Hepatocyte (in vitro differentiated cells): ENCODE results near the gene RMI2. TPM values are rescaled to one million over a fixed set of nuclear protein-coding genes. Genes with fewer than 3 reads are reported as not detected.
A peak's percentile ranks its signal among the peaks of the same experiment; 100 is the strongest.

Source experiments
- DNase-seq: peaks from one replicate; pipeline ENCODE4 v3.0.0-alpha.2; 2016; ENCODE audit warnings: low spot score
- H2AFZ ChIP-seq: fragments of 200-600 bp; sonication (generic); 2 replicates; pipeline ENCODE4 v1.6.0; 2016; ENCODE audit warnings: antibody characterized with exemption, mild to moderate bottlenecking
- H3K27ac ChIP-seq: fragments of 200-600 bp; sonication (generic); 2 replicates; pipeline ENCODE4 v1.5.1; 2016; ENCODE audit warnings: mild to moderate bottlenecking
- H3K27me3 ChIP-seq: fragments of 200-600 bp; sonication (generic); 2 replicates; pipeline ENCODE4 v1.6.1; 2016
- H3K36me3 ChIP-seq: fragments of 200-600 bp; sonication (generic); replicated peaks from 2 replicates; pipeline ENCODE4 v1.5.1; 2016; ENCODE audit warnings: low read depth; ENCODE audit not compliant: insufficient read depth
- H3K4me1 ChIP-seq: fragments of 200-600 bp; sonication (generic); 2 replicates; pipeline ENCODE4 v1.5.1; 2016; ENCODE audit warnings: mild to moderate bottlenecking, moderate library complexity; ENCODE audit not compliant: insufficient read depth
- H3K4me2 ChIP-seq: fragments of 200-600 bp; sonication (generic); 2 replicates; pipeline ENCODE4 v1.6.0; 2016
- H3K4me3 ChIP-seq: fragments of 200-600 bp; sonication (generic); 2 replicates; pipeline ENCODE4 v1.5.1; 2016; ENCODE audit warnings: mild to moderate bottlenecking
- H3K79me2 ChIP-seq: fragments of 200-600 bp; sonication (generic); 2 replicates; pipeline ENCODE4 v1.6.0; 2017; ENCODE audit warnings: mild to moderate bottlenecking
- H3K9me2 ChIP-seq: fragments of 200-600 bp; sonication (generic); replicated peaks from 2 replicates; pipeline ENCODE4 v1.6.0; 2017; ENCODE audit warnings: mild to moderate bottlenecking; ENCODE audit not compliant: insufficient read depth
- H3K9me3 ChIP-seq: fragments of 200-600 bp; sonication (generic); 2 replicates; pipeline ENCODE4 v1.5.1; 2016; ENCODE audit warnings: low read depth, mild to moderate bottlenecking
- H4K20me1 ChIP-seq: fragments of 200-600 bp; sonication (generic); 2 replicates; pipeline ENCODE4 v1.6.0; 2016; ENCODE audit warnings: mild to moderate bottlenecking; ENCODE audit not compliant: insufficient read depth, poor library complexity, severe bottlenecking
- CTCF ChIP-seq: fragments of 200-600 bp; sonication (generic); IDR thresholded peaks from 2 replicates; pipeline ENCODE4 v1.5.1; 2016; ENCODE audit warnings: antibody characterized with exemption, mild to moderate bottlenecking; ENCODE audit not compliant: poor library complexity
- EZH2 ChIP-seq: fragments of 200-600 bp; sonication (generic); IDR thresholded peaks from 2 replicates; pipeline ENCODE4 v1.6.1; 2016; ENCODE audit warnings: antibody characterized with exemption, mild to moderate bottlenecking, borderline replicate concordance
- EZH2phosphoT487 ChIP-seq: fragments of 200-600 bp; sonication (generic); IDR thresholded peaks from one replicate; pipeline ENCODE4 v1.6.1; 2018; ENCODE audit warnings: antibody characterized with exemption, mild to moderate bottlenecking, low read depth, moderate library complexity; ENCODE audit not compliant: unreplicated experiment, severe bottlenecking
- WGBS: methylation state at CpG from one replicate; pipeline ENCODE4 v1.1.6; 2016; ENCODE audit warnings: low lambda C conversion rate; ENCODE audit errors: missing lambda C conversion rate; 5-methylcytosine and 5-hydroxymethylcytosine counted together
- polyA plus RNA-seq: library from polyadenylated mRNA; unstranded; fragments of >200 nt; fragmentation: Nextera tagmentation; extraction: Ambion mirVana; gene quantifications from 2 replicates; pipeline ENCODE4 v1.2.1, GENCODE V29; 2016
- total RNA-seq: library from RNA; depleted of rRNA; stranded (reverse); fragments of >200 nt; gene quantifications from 2 replicates; pipeline ENCODE4 v1.2.3, GENCODE V29; 2014

The RMI2 gene
- total and polyA plus RNA-seq, 2 experiments from 2014 or later = 9.8 to 11.4 TPM

GRCh38 chr16:11310634-11310977 is 34.7 kb upstream of the RMI2 start:
- no peaks in the 10 kb centered on the region for H4K20me1 ChIP-seq
- no peaks in the 10 kb centered on the region for H3K79me2 ChIP-seq
- no peak for DNase-seq
- H3K4me3 ChIP-seq = no peak overlapping the region
- no peaks in the 10 kb centered on the region for H3K27me3 ChIP-seq
- TF ChIP-seq EZH2phosphoT487 (no peak), CTCF (no peak), EZH2 (no peak)
- WGBS = 97% methylated on average over 3 of the region's 3 CpGs
- no peaks in the 10 kb centered on the region for H3K9me2 ChIP-seq
- no peaks in the 10 kb centered on the region for H3K36me3 ChIP-seq
- no peak overlapping the region for H3K4me2 ChIP-seq
- peak overlapping the region; percentile 34 for H3K27ac ChIP-seq
- no peaks in the 10 kb centered on the region for H3K9me3 ChIP-seq
- no peak overlapping the region for H2AFZ ChIP-seq
- peaks cover 29% of the 10 kb centered on the region for H3K4me1 ChIP-seq

- no peak for TF ChIP-seq CTCF
- no peak for TF ChIP-seq EZH2
- TF ChIP-seq EZH2phosphoT487 = no peak
- Histone ChIP-seq H3K4me1 (peaks cover 33% of the 10 kb centered on the region), H3K27ac (peak overlapping the region; percentile 34), H3K36me3 (no peaks in the 10 kb centered on the region), H3K9me3 (no peaks in the 10 kb centered on the region), H2AFZ (no peak overlapping the region), H4K20me1 (no peaks in the 10 kb centered on the region), H3K4me2 (no peak overlapping the region), H3K27me3 (no peaks in the 10 kb centered on the region), H3K79me2 (no peaks in the 10 kb centered on the region), H3K9me2 (no peaks in the 10 kb centered on the region), H3K4me3 (no peak overlapping the region)
- WGBS = 80% methylated on average over 10 of the region's 10 CpGs
- no peak for DNase-seq
These were observed 34.2 kb upstream of the RMI2 start for GRCh38 chr16:11310997-11311561.

GRCh38 chr16:11312718-11313492 is 32.4 kb upstream of the RMI2 start:
- no peak for TF ChIP-seq EZH2
- no peak for TF ChIP-seq CTCF
- no peak for TF ChIP-seq EZH2phosphoT487
- peak; percentile 59 for DNase-seq
- Histone ChIP-seq H3K4me2 (peak overlapping the region; percentile 52), H3K79me2 (no peaks in the 10 kb centered on the region), H3K4me3 (no peak overlapping the region), H3K4me1 (peaks cover 32% of the 10 kb centered on the region), H3K9me2 (no peaks in the 10 kb centered on the region), H3K27me3 (no peaks in the 10 kb centered on the region), H3K27ac (peak overlapping the region; percentile 59), H2AFZ (no peak overlapping the region), H3K36me3 (no peaks in the 10 kb centered on the region), H3K9me3 (no peaks in the 10 kb centered on the region), H4K20me1 (no peaks in the 10 kb centered on the region)
- WGBS = 47% methylated on average over 8 of the region's 8 CpGs
